GM19023 (cell line): Measurements from ENCODE around the gene TNPO2.
"Not testable (repeated sequence)": the region's sequence is repeated elsewhere in the genome, so short reads cannot be mapped to it uniquely, and the experiment has no call there.

ENCODE experiments used
- ATAC-seq: cut with Tn5 transposase; IDR thresholded peaks from one replicate; pipeline ENCODE4 v1.9.1; 2021; ENCODE audit warnings: mild to moderate bottlenecking, moderate library complexity; ENCODE audit not compliant: unreplicated experiment

TNPO2 gene

GRCh38 chr19:12737835-12738351, 14.2 kb upstream of the TNPO2 start:
- ATAC-seq, result no peak

DNA sequence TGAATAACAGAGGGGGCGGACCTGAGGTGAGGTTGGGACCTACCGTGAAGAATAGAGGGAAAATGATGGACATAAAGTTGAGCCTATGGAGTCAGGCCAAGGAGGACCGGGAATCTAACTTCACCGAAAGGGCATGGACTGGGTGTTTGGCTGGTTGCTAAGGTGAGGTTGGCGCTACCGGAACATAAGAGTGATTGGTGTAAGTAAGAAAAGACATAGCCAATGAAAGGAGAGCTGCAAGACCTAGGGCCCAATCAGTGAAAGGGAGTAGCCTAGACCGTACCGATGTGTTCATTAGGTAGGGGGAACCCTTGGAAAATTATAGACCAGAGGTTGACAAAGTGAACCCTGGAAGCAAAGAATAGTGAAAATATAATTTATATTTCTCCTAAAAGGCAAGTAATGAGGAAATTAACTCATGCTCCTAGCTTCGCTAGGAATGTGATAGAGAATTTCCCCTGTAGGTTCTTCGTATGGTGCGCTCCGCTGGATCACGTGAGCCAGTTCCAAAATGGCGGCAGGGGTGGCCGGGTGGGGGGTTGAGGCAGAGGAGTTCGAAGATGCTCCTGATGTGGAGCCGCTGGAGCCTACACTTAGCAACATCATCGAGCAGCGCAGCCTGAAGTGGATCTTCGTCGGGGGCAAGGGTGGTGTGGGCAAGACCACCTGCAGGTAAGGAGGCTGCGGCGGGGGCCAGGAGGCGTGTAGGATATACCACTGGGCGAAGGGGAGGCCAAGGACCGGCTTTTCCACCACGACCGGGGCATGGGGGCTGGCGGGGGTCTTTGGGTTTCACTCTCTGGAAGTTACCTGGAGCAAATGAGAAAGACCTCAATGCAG, 13.5 kb upstream of the TNPO2 start, which contains the start of gene GET3:
GET3 (plus strand) TSS at position 503 of the 840 bp plus-strand sequence; CDS start at position 512, 9 bp downstream.
- peak; percentile 72 for ATAC-seq

DNA sequence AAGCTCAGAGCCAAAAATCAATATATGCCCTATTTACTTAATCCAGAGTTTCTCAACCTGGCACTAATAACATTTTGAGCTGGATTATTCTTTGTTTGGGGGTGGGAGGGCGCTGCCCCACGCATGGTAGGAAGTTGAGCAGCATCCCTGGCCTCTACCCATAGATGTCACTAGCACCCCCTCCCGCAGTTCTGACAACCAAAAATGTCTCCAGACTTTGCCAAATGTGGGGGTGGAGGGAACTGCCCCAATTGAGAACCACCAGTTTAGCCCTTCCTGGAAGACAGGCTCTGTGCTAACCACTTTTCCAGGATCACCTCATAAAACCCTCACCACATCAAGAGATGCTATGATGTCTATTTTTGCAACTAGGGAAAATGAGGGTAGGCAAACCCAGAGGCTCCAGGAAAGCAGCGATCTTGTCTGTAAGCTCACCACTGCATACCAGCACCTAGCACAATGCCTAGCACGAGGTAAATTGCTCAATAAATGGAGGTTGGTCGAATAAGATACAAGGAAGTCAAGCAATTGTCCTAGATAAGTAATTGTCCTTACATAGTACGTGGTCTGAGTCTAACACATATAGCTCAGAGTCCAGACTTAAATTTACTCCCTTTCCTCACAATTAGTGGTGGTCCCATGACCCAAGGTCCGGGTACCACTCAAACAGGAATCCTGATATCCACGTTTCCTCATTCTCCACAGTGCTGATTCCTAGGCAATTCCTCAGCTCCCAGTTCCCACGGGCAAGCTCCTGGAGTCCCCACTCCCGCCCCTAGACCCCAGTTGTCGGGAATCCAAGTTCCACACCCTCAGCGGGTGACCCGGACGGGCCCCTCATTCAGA, 9.9 kb upstream of the TNPO2 start:
- ATAC-seq, result no peak

DNA sequence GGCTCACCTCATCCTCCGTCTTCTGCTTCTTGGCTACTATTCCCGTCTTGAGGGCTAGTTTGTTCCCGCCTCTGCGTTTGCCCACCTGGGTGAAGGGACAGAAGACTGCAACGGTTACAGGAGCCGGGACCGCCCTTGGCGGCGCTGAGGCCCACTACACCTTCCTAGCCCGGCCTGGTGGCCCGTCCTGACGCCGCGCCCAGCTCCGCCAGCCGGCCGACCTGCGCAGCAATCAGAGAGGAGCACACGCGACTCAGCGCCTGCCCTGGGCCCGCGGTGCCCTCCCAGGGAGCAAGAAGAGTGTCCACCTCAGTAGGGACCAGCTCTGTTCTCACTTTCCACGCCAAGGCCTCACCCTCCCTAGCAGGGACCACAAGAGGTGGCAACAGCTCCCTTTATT, 7.6 kb upstream of the TNPO2 start:
- ATAC-seq, result no peak

- no peak for ATAC-seq
Observed at GRCh38 chr19:12730064-12730463, 6.3 kb upstream of the TNPO2 start.

GRCh38 chr19:12727745-12728433, 4.2 kb upstream of the TNPO2 start:
- no peak for ATAC-seq

DNA sequence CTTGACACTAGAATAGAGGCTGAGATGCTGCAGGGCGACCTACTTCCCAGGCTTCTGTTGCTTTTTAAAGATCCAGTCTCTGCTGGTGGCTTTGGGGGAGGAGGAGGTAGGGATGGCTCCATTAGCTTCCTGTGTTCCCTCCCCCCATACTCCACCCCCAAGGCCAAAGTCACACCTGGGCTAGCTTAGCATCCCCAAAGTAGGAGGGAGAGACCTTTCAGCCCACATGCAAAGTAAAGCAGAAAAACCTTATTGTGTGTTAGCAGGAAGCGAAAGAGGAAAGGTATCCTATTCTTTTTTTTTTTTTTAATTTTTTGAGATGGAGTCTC, 3.2 kb upstream of the TNPO2 start:
- ATAC-seq, result no peak

DNA sequence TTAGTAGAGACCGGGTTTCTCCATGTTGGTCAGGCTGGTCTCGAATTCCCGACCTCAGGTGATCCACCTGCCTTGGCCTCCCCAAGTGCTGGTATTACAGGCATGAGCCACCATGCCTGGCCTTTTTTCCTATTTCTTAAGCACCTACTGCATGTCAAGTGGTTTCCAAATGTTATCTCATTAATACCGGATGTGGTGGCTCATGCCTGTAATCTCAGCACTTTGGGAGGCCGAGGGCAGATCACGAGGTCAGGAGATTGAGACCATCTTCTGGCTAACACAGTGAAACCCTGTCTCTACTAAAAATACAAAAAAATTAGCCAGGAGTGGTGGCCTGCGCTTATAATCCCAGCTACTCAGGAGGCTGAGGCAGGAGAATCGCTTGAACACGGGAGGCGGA, 1.9 kb upstream of the TNPO2 start:
- not testable (repeated sequence) for ATAC-seq

GRCh38 chr19:12723381-12723640, 421 bp downstream of the TNPO2 start:
- ATAC-seq, result no peak

GRCh38 chr19:12722566-12723380, 959 bp downstream of the TNPO2 start:
- ATAC-seq, result peak; percentile 81

- ATAC-seq, result no peak
Observed at GRCh38 chr19:12721656-12722565, 1.8 kb downstream of the TNPO2 start.

- ATAC-seq, result no peak
Observed at GRCh38 chr19:12720851-12721655, 2.7 kb downstream of the TNPO2 start.

- no peak for ATAC-seq
Observed at GRCh38 chr19:12720296-12720695, 3.4 kb downstream of the TNPO2 start.

DNA sequence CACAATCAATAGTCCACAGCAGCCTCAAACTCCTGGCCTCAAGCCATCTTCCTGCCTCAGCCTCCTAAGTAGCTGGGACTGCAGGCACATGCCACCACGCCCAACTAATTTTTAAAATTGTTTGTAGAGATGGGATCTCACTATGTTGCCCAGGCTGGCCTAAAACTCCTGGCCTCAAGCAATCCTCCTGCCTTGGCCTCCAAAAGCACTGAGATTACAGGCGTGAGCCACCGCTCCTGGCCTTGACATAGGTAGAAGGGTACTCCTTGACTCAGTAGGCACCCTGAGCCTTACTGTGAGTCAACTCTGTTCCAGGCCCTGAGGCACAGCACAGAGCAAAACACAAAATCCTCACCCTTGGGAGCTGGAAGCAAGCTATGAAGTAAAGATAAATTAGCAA, 7.8 kb downstream of the TNPO2 start:
- ATAC-seq, result no peak

- ATAC-seq, result no peak
Observed at GRCh38 chr19:12715102-12715501, 8.6 kb downstream of the TNPO2 start.

DNA sequence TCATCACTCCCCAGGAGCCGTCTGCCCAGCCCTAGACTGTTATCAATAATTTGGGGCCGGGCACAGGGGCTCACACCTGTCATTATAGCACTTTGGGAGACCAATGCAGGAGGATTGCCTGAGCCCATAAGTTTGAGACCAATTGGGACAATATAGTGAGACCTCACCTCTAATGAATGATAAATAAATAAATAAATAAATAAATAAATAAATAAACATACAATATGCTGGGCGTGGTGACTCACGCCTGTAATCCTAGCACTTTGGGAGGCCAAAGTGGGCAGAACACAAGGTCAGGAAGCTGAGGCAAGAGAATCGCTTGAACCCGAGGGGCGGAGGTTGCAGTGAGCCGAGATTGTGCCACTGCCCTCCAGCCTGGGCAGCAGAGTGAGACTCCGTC, 10.4 kb downstream of the TNPO2 start:
- ATAC-seq, result not testable (repeated sequence)

GRCh38 chr19:12712077-12712476, 11.7 kb downstream of the TNPO2 start:
- not testable (repeated sequence) for ATAC-seq

GRCh38 chr19:12711187-12711586, 12.5 kb downstream of the TNPO2 start:
- no peak for ATAC-seq

- ATAC-seq, result no peak
Observed at GRCh38 chr19:12708641-12709040, 15.1 kb downstream of the TNPO2 start.
